Trophoblast cell (in vitro differentiated cells and primary cell): ENCODE data around the gene MEF2D.

Source experiments
- DNase-seq, 2 donors: peaks; one replicate each; pipeline ENCODE4 v3.0.0-alpha.2; 2016
- H2AFZ ChIP-seq: 2 replicates; pipeline ENCODE4 v1.6.1; 2013; ENCODE audit warnings: low read length, moderate library complexity, mild to moderate bottlenecking; ENCODE audit not compliant: insufficient read depth, poor library complexity
- H2AK5ac ChIP-seq: 2 replicates; pipeline ENCODE4 v1.6.1; 2013; ENCODE audit warnings: mild to moderate bottlenecking, low read length
- H2BK120ac ChIP-seq: 2 replicates; pipeline ENCODE4 v1.6.1; 2013; ENCODE audit warnings: low read length, mild to moderate bottlenecking, moderate library complexity; ENCODE audit not compliant: insufficient read depth, poor library complexity
- H2BK12ac ChIP-seq: 2 replicates; pipeline ENCODE4 v1.6.1; 2013; ENCODE audit warnings: mild to moderate bottlenecking, low read length, moderate library complexity
- H2BK5ac ChIP-seq: 2 replicates; pipeline ENCODE4 v1.6.1; 2013; ENCODE audit warnings: low read length, low read depth, moderate library complexity, mild to moderate bottlenecking; ENCODE audit not compliant: poor library complexity
- H3K14ac ChIP-seq: 2 replicates; pipeline ENCODE4 v1.6.1; 2013; ENCODE audit warnings: mild to moderate bottlenecking, low read length
- H3K18ac ChIP-seq: 2 replicates; pipeline ENCODE4 v1.6.1; 2013; ENCODE audit warnings: mild to moderate bottlenecking, low read length
- H3K23ac ChIP-seq: 2 replicates; pipeline ENCODE4 v1.6.1; 2013; ENCODE audit warnings: low read length
- H3K27ac ChIP-seq: 2 replicates; pipeline ENCODE4 v1.5.1; 2013; ENCODE audit warnings: low read depth, mild to moderate bottlenecking, inconsistent platforms, low read length, moderate library complexity
- H3K27me3 ChIP-seq: 2 replicates; pipeline ENCODE4 v1.6.1; 2013; ENCODE audit warnings: inconsistent platforms, mild to moderate bottlenecking, low read length, moderate library complexity; ENCODE audit not compliant: insufficient read depth
- H3K36me3 ChIP-seq, 2 experiments: 1 replicate in 1 of 2; 2 replicates in 1 of 2; pipeline ENCODE4 v1.6.1; 2013; ENCODE audit warnings: low read length in 2 of 2, mild to moderate bottlenecking in 2 of 2, moderate library complexity in 1 of 2; ENCODE audit not compliant: insufficient read depth in 2 of 2, control insufficient read depth in 1 of 2
- H3K4ac ChIP-seq: 2 replicates; pipeline ENCODE4 v1.6.1; 2013; ENCODE audit warnings: low read depth, mild to moderate bottlenecking, low read length, moderate library complexity
- H3K4me1 ChIP-seq, 2 experiments: 1 replicate in 1 of 2; 2 replicates in 1 of 2; pipeline ENCODE4 v1.6.1; 2013; ENCODE audit warnings: low read length in 2 of 2, mild to moderate bottlenecking in 2 of 2, moderate library complexity in 1 of 2; ENCODE audit not compliant: insufficient read depth in 2 of 2, control insufficient read depth in 1 of 2
- H3K4me2 ChIP-seq: 2 replicates; pipeline ENCODE4 v1.6.1; 2013; ENCODE audit warnings: inconsistent platforms, mild to moderate bottlenecking, low read length, moderate library complexity
- H3K4me3 ChIP-seq: 2 replicates; pipeline ENCODE4 v1.5.1; 2013; ENCODE audit warnings: mild to moderate bottlenecking, low read depth, low read length, inconsistent platforms
- H3K79me1 ChIP-seq: one replicate; pipeline ENCODE4 v1.6.1; 2013; ENCODE audit warnings: low read length
- H3K79me2 ChIP-seq: 2 replicates; pipeline ENCODE4 v1.6.1; 2013; ENCODE audit warnings: low read length, mild to moderate bottlenecking; ENCODE audit not compliant: control insufficient read depth, insufficient read depth, poor library complexity
- H3K9ac ChIP-seq: 2 replicates; pipeline ENCODE4 v1.6.1; 2013; ENCODE audit warnings: mild to moderate bottlenecking, low read length
- H3K9me3 ChIP-seq: 2 replicates; pipeline ENCODE4 v1.6.1; 2013; ENCODE audit warnings: low read depth, mild to moderate bottlenecking, control low read depth, inconsistent platforms, low read length; ENCODE audit not compliant: insufficient read depth
- H4K12ac ChIP-seq: 2 replicates; pipeline ENCODE4 v1.6.1; 2013; ENCODE audit warnings: low read depth, mild to moderate bottlenecking, low read length, moderate library complexity
- H4K8ac ChIP-seq: 2 replicates; pipeline ENCODE4 v1.6.1; 2013; ENCODE audit warnings: low read depth, mild to moderate bottlenecking, low read length, moderate library complexity
- H4K91ac ChIP-seq: one replicate; pipeline ENCODE4 v1.6.1; 2013; ENCODE audit warnings: low read depth, mild to moderate bottlenecking, low read length, moderate library complexity
- WGBS: extraction: QIAGEN DNeasy Blood & Tissue Kit; methylation state at CpG from one replicate; pipeline ENCODE4 v1.1.7; 2013; ENCODE audit warnings: missing lambda C conversion rate; ENCODE audit not compliant: insufficient read length, insufficient coverage; ENCODE audit errors: extremely low coverage; 5-methylcytosine and 5-hydroxymethylcytosine counted together

MEF2D gene

DNA sequence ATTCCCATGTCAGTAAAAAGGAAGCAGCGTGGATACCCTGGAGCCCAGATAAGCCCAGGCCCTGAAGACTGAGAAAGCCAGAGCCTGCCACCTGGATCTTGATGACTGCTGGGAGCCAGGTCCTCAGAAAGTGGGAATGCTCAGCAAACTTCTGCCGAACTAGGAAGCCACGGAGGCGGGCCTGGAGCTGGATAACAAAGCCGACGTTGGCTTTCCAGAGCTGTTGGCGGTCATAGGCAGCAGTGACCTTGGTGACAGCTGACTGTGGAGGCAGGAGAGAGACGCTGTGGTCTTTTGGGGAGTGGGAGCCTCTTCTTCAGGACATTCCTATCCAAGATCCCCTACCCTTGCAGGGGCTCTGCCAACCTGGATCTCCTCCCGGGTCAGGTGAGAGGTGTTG, 47.4 kb upstream of the MEF2D start:
- H2AK5ac ChIP-seq = no peak overlapping the region
- no peak overlapping the region for H3K27ac ChIP-seq
- no peak for DNase-seq
- H3K4me1 ChIP-seq = peaks cover 23 to 25% of the 10 kb centered on the region in 2 experiments
- H4K8ac ChIP-seq = no peak overlapping the region
- no peak overlapping the region for H2BK12ac ChIP-seq
- no peak overlapping the region for H2AFZ ChIP-seq
- no peak overlapping the region for H3K14ac ChIP-seq
- no CpG with 5 or more reads among the region's 9 CpGs for WGBS
- H3K23ac ChIP-seq = no peak overlapping the region
- H3K4me2 ChIP-seq = no peak overlapping the region
- H4K91ac ChIP-seq = no peak overlapping the region
- no peak overlapping the region for H4K12ac ChIP-seq
- no peaks in the 10 kb centered on the region for H3K27me3 ChIP-seq
- peaks cover 28 to 48% of the 10 kb centered on the region in 2 experiments for H3K36me3 ChIP-seq
- no peak overlapping the region for H2BK120ac ChIP-seq
- H3K4me3 ChIP-seq = no peak overlapping the region
- no peak overlapping the region for H2BK5ac ChIP-seq
- no peak overlapping the region for H3K9ac ChIP-seq
- H3K79me2 ChIP-seq = no peaks in the 10 kb centered on the region
- H3K79me1 ChIP-seq = peaks cover 3% of the 10 kb centered on the region
- no peaks in the 10 kb centered on the region for H3K9me3 ChIP-seq
- no peak overlapping the region for H3K18ac ChIP-seq
- H3K4ac ChIP-seq = no peak overlapping the region

DNA sequence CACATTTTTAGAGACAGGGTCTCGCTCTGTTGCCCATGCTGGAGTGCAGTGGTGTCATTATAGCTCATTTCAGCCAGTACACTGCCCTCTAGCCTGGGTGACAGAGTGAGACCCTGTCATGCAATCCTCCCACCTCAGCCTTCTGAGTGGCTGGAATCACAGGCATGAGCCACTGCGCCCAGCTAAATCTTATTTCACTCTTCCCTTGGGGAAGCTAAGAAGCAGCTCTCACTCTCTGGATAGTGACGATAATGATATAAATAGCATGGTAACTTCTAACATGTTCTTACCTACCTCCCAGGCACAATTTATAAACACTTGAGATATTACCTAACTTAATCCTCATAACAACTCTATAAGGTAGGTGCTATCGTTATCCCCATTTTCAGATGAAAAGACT, 46.9 kb upstream of the MEF2D start:
- Histone ChIP-seq H4K8ac (no peak overlapping the region), H3K18ac (no peak overlapping the region)
- WGBS = no CpG with 5 or more reads among the region's 4 CpGs

DNA sequence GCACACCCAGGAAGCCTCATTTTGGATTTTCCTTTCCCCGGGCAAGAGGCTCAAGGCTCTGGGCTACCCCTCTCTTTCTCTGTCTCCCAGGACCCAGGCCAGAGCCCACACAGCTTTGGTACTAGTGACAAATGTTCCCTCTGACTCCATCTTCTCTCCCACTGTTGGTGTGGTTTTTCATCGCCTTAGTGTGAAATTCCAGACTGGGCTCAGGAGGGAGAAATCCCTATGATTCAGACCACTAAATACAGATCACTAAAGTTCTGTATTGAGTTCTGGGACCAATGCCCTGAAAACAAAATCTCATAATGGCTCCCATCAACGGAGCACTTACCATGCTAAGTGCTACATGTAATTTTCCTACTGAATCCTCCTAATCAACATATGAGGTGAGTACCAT, 45.7 kb upstream of the MEF2D start:
- Histone ChIP-seq H3K14ac (no peak overlapping the region), H2AFZ (no peak overlapping the region), H2BK12ac (no peak overlapping the region), H3K36me3 (peaks cover 24 to 45% of the 10 kb centered on the region in 2 experiments), H3K27ac (no peak overlapping the region), H4K12ac (no peak overlapping the region), H3K79me1 (peaks cover 6% of the 10 kb centered on the region), H2BK5ac (no peak overlapping the region), H3K4me2 (no peak overlapping the region), H3K23ac (no peak overlapping the region), H3K27me3 (no peaks in the 10 kb centered on the region), H3K79me2 (no peaks in the 10 kb centered on the region), H2AK5ac (no peak overlapping the region), H2BK120ac (no peak overlapping the region), H4K91ac (no peak overlapping the region), H3K9ac (no peak overlapping the region), H3K4me1 (peaks cover 20 to 25% of the 10 kb centered on the region in 2 experiments), H3K9me3 (no peaks in the 10 kb centered on the region), H3K18ac (no peak overlapping the region), H3K4ac (no peak overlapping the region), H3K4me3 (no peak overlapping the region), H4K8ac (no peak overlapping the region)
- WGBS = no CpG with 5 or more reads among the region's 3 CpGs
- DNase-seq = no peak

More for the DNA sequence above, 46.9 kb upstream of the MEF2D start:
- H3K9me3 ChIP-seq = no peaks in the 10 kb centered on the region
- no peak overlapping the region for H2AFZ ChIP-seq
- peaks cover 28 to 48% of the 10 kb centered on the region in 2 experiments for H3K36me3 ChIP-seq
- H2BK120ac ChIP-seq = no peak overlapping the region
- no peak overlapping the region for H4K12ac ChIP-seq
- no peak overlapping the region for H3K14ac ChIP-seq
- no peak overlapping the region for H4K91ac ChIP-seq
- no peaks in the 10 kb centered on the region for H3K79me2 ChIP-seq
- DNase-seq = no peak
- peaks cover 6% of the 10 kb centered on the region for H3K79me1 ChIP-seq
- no peak overlapping the region for H3K4ac ChIP-seq
- H2BK5ac ChIP-seq = no peak overlapping the region
- H2BK12ac ChIP-seq = no peak overlapping the region
- no peaks in the 10 kb centered on the region for H3K27me3 ChIP-seq
- H3K9ac ChIP-seq = no peak overlapping the region
- no peak overlapping the region for H3K23ac ChIP-seq
- no peak overlapping the region for H3K4me3 ChIP-seq
- no peak overlapping the region for H2AK5ac ChIP-seq
- H3K27ac ChIP-seq = no peak overlapping the region
- peaks cover 23 to 28% of the 10 kb centered on the region in 2 experiments for H3K4me1 ChIP-seq
- no peak overlapping the region for H3K4me2 ChIP-seq

DNA sequence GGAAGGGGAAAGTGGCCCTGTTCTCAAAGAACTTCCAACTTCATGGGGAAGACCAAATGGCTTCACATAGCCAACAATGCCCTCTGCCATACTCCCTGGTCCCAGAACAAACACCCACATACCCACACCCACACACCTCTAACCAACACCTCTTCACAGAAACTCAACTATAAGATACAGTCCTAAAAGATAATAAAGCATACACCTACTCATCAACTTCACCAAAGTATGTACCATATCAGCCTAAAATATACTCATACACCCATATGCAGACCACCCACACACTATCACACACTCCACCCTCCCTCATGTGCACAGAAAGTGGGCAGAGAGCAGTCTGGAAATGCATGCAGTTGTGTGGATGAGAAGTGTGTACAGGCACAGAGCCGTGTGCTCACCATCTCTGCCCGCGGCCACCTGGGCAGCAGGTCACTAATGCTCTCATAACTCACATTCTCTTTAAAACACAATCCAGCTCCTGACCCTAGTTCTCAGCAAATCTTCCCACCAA, 44.1 kb upstream of the MEF2D start:
- H4K91ac ChIP-seq = no peak overlapping the region
- H3K79me1 ChIP-seq = peaks cover 6% of the 10 kb centered on the region
- H3K4me3 ChIP-seq = no peak overlapping the region
- no peak overlapping the region for H4K12ac ChIP-seq
- no peak overlapping the region for H2AK5ac ChIP-seq
- H4K8ac ChIP-seq = no peak overlapping the region
- H2BK5ac ChIP-seq = no peak overlapping the region
- DNase-seq = no peak
- no peak overlapping the region for H3K4ac ChIP-seq
- no peak overlapping the region for H3K14ac ChIP-seq
- peaks cover 33 to 44% of the 10 kb centered on the region in 2 experiments for H3K36me3 ChIP-seq
- no peak overlapping the region for H3K9ac ChIP-seq
- H2AFZ ChIP-seq = no peak overlapping the region
- H3K23ac ChIP-seq = no peak overlapping the region
- H3K79me2 ChIP-seq = no peaks in the 10 kb centered on the region
- no peak overlapping the region for H2BK12ac ChIP-seq
- H3K18ac ChIP-seq = no peak overlapping the region
- H2BK120ac ChIP-seq = no peak overlapping the region
- H3K9me3 ChIP-seq = no peaks in the 10 kb centered on the region
- WGBS = no CpG with 5 or more reads among the region's 3 CpGs
- H3K27me3 ChIP-seq = no peaks in the 10 kb centered on the region
- no peak overlapping the region for H3K4me2 ChIP-seq
- no peak overlapping the region for H3K27ac ChIP-seq
- H3K4me1 ChIP-seq = peaks cover 20 to 25% of the 10 kb centered on the region in 2 experiments
